Natural killer cell treated with Interleukin-12 subunit alpha and Interleukin-12 subunit beta and Interleukin-15 and Interleukin-18, amount 100 ng/mL, for 72 hours (primary cell): ENCODE measurements around the gene SRGAP3. TPM values are rescaled to one million over a fixed set of nuclear protein-coding genes. Genes with fewer than 3 reads are reported as not detected.

Experiments
- ATAC-seq, 2 donors: fragments of 150-1000 bp; cut with Tn5 transposase in 1 of 2; sonication (Bioruptor Pico), chemical (Tn5 transposase) in 1 of 2; 2 replicates each; pipeline ENCODE4 v1.10.0; 2021
- DNase-seq: peaks from one replicate; pipeline ENCODE4 v3.0.0; 2022; ENCODE audit warnings: low spot score
- H3K27ac Mint-ChIP-seq, 2 donors: 1 replicate in 1 of 2; 2 replicates in 1 of 2; pipeline ENCODE4 v1.8.0; 2022; ENCODE audit warnings: mixed read lengths in 2 of 2, mild to moderate bottlenecking in 1 of 2, moderate library complexity in 1 of 2
- H3K27me3 Mint-ChIP-seq, 2 donors: 1 replicate in 1 of 2; 2 replicates in 1 of 2; pipeline ENCODE4 v1.8.0; 2022; ENCODE audit warnings: mixed read lengths in 2 of 2
- H3K36me3 Mint-ChIP-seq: one replicate; pipeline ENCODE4 v1.8.0; 2022; ENCODE audit warnings: mixed read lengths
- H3K4me1 Mint-ChIP-seq, 2 donors: 1 replicate in 1 of 2; 2 replicates in 1 of 2; pipeline ENCODE4 v1.8.0; 2022; ENCODE audit warnings: low read depth in 2 of 2, mixed read lengths in 2 of 2, mild to moderate bottlenecking in 1 of 2
- H3K4me3 Mint-ChIP-seq: one replicate; pipeline ENCODE4 v1.8.0; 2022; ENCODE audit warnings: mixed read lengths
- H3K9me3 Mint-ChIP-seq: 2 replicates; pipeline ENCODE4 v1.8.0; 2022; ENCODE audit warnings: mixed read lengths
- total RNA-seq, 2 donors: library from RNA; stranded (reverse); gene quantifications; one replicate each; pipeline ENCODE4 v1.2.3, GENCODE V29; 2022

SRGAP3 gene
- total RNA-seq, 2 donors from 2014 or later = 0.33 to 1.6 TPM

DNA sequence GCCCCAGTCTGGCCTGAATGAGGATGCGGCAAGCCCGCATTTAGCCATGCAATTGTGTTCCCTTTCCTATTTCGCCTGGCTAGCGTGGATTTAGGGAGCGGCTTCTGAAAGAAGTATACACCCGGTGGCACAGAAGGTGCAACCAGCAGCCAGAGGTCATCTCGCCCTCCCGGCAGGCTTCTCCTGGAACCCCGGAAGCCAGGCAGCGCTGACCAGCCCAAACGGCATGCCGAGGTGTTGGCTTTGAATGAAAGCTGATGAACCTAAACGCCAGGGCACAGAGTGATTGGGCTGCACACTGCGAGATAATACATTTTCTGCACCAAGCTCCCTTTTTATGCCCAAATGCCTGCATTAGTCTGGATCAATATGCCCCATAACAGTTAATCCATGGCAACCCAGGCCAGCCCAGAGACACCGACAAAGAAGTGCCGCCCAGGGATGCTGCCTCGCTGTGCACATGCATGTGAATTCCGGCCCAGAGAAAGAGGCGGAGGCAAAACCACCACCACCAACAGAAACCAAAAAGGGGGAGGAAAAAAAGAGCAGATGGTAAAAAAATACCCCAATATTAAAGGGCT lies 1.4 kb downstream of the SRGAP3 start:
- no peak for ATAC-seq
- Mint-ChIP-seq H3K4me3 (peak overlapping the region; percentile 92), H3K27ac (no peak overlapping the region), H3K27me3 (peaks cover 5% of the 10 kb centered on the region in 2 donors), H3K4me1 (peaks cover 19 to 22% of the 10 kb centered on the region in 2 donors), H3K9me3 (no peaks in the 10 kb centered on the region), H3K36me3 (no peaks in the 10 kb centered on the region)
- no peak for DNase-seq

DNA sequence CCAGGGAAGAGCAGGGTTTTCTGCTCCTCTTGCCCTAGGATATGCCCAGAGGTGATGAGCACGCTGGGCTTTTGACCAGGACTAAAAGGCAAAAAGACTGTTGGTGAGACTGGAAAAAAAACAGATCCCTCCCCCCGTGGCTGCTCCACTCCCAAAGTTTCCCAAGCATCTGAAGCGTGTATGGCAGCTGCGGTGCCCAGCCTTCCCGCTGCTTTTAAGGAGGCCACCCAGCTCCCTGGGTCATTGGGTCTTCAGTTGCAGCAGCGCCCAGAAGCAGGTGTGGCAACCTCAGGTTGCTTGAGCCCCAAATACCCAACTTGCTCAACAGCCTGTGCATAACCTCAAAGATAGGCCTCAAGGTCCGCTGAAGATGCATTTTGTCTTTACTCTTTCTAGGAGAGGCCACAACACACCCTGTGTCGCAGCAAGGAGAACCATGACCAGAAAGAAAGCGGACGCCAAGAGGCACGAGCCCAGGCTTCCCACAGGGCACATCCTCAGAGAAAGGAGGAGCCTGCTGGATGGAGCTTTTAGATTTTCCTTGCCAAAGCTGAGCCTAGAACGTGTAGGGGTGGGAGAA lies 2.0 kb downstream of the SRGAP3 start:
- H3K27ac Mint-ChIP-seq = no peak overlapping the region
- H3K36me3 Mint-ChIP-seq = no peaks in the 10 kb centered on the region
- H3K9me3 Mint-ChIP-seq = no peaks in the 10 kb centered on the region
- peaks cover 19 to 22% of the 10 kb centered on the region in 2 donors for H3K4me1 Mint-ChIP-seq
- ATAC-seq (no peak), DNase-seq (no peak)
- peaks cover 0 to 5% of the 10 kb centered on the region in 2 donors for H3K27me3 Mint-ChIP-seq
- no peak overlapping the region for H3K4me3 Mint-ChIP-seq

DNA sequence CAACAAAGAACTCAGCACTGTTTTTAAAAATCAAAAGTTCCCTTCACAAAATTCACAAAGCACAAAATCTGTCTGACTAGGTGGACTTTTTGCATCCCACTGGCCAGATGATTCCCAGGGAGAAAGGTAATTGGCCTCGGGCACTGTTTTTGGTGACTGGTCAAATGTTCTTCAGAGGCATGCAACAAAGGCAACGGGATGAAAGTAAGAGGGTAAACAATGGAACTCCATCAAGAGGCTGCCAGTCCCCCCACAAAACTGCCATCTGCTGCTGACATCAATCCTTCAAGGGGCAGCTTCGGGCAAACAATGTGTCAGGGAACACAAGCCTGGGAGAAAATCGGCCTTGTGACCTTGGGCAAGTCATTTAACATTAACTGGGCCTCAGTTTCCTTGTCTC lies 3.3 kb downstream of the SRGAP3 start:
- H3K27ac Mint-ChIP-seq = no peak overlapping the region
- H3K4me1 Mint-ChIP-seq = peaks cover 19 to 22% of the 10 kb centered on the region in 2 donors
- H3K4me3 Mint-ChIP-seq = no peak overlapping the region
- H3K27me3 Mint-ChIP-seq = peaks cover 0 to 11% of the 10 kb centered on the region in 2 donors
- no peaks in the 10 kb centered on the region for H3K36me3 Mint-ChIP-seq
- ATAC-seq (no peak), DNase-seq (no peak)
- no peaks in the 10 kb centered on the region for H3K9me3 Mint-ChIP-seq

DNA sequence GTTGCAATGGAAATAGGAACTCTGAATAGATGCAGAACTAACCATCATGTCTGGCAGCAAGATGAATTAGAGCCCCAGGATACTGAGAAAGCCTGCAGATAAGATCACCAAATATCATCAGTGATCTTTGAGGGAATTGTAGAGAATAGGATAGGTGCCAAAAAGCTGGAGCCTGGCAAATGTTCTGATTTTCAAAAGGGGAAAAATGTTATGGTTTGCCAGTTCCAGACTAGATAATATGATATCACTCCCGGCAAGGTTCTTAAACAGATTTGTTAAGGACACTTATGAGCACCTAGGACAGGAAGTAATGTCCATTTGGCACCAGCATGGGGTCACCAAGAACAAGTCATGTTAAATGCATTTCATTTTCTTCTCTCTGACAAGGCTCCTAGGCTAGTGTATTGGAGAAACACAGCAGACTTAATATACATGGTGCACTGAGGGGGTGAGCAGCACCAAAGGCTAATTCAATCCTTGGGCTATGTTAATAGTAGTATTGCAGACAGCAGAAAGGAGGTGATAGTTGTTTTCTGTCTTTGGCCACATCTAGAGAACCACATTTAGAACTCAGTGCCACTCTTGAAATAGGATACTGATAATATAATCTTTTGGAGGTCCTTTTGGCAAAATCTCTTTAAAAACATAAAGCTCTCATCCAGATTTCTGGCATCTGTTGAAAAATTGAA lies 4.8 kb downstream of the SRGAP3 start:
- no peak for DNase-seq
- H3K9me3 Mint-ChIP-seq = no peaks in the 10 kb centered on the region
- ATAC-seq = no peak
- peaks cover 16 to 17% of the 10 kb centered on the region in 2 donors for H3K4me1 Mint-ChIP-seq
- H3K27me3 Mint-ChIP-seq = peaks cover 0 to 7% of the 10 kb centered on the region in 2 donors
- H3K4me3 Mint-ChIP-seq = no peak overlapping the region
- H3K27ac Mint-ChIP-seq = no peak overlapping the region
- H3K36me3 Mint-ChIP-seq = no peaks in the 10 kb centered on the region

DNA sequence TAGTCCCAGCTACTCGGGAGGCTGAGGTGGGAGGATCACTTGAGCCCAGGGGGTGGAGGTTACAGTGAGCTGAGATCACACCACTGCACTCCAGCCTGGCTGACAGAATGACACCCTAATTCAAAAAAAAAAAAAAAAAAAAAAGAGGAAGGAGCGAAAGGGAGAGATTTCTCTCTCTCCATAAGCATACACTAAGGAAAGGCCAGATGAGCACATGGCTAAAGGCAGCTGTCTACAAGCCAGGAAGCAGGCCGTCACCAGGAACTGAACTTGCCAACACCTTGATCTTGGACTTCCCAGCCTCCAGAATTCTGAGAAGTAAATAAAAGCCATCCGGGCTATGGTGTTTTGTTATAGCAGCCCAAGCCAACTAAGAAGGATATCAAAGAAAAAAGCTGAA lies 7.5 kb downstream of the SRGAP3 start:
- ATAC-seq (no peak), DNase-seq (no peak)
- no peak overlapping the region for H3K27ac Mint-ChIP-seq
- H3K27me3 Mint-ChIP-seq = peaks cover 0 to 12% of the 10 kb centered on the region in 2 donors
- H3K4me3 Mint-ChIP-seq = no peak overlapping the region
- no peaks in the 10 kb centered on the region for H3K36me3 Mint-ChIP-seq
- no peaks in the 10 kb centered on the region for H3K4me1 Mint-ChIP-seq
- no peaks in the 10 kb centered on the region for H3K9me3 Mint-ChIP-seq

DNA sequence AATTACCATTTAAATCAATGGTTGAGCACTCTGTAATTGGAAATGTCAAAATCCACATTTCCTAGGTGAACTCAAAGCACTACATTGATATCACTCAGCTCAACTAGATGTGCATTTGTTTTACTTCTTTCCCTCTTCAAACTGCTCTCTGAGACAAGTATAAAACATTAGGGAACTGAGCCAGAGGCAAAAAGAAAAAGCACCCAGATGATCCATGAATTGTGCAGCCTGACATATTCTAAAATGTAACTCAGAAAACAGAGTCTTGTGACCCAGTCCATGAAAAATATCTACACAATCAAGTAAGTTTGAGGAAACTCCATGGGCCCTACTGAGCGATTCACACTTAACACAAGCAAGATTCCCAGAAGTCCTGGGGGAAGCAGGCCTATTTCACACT lies 9.8 kb downstream of the SRGAP3 start:
- H3K27ac Mint-ChIP-seq = no peak overlapping the region
- peaks cover 2 to 12% of the 10 kb centered on the region in 2 donors for H3K27me3 Mint-ChIP-seq
- DNase-seq (no peak), ATAC-seq (no peak)
- H3K9me3 Mint-ChIP-seq = no peaks in the 10 kb centered on the region
- no peaks in the 10 kb centered on the region for H3K4me1 Mint-ChIP-seq
- no peak overlapping the region for H3K4me3 Mint-ChIP-seq
- H3K36me3 Mint-ChIP-seq = no peaks in the 10 kb centered on the region

DNA sequence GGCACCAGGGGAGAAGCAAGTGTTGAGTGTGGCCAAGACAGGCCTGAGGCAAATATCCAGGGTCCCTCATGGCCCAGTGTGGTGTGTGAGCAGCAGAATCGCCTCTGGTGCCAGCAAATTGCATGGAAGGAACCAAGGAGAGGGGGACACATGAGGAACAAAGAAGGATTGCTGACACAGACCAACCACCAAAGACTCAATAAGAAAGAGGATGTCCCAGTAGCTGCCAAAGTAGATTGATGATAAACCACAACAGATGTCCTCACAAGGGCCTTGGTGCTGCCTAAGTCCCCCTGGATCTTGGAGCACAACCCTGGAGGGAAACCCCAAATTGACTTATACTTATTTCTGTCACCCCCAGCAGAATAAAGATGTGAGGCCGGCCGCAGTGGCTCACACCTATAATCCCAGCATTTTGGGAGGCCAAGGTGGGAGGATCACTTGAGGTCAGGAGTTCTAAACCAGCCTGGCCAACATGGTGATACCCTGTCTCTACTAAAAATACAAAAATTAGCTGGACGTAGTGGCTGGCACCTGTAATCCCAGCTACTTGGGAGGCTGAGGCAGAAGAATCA lies 10.6 kb downstream of the SRGAP3 start:
- no peaks in the 10 kb centered on the region for H3K4me1 Mint-ChIP-seq
- H3K9me3 Mint-ChIP-seq = no peaks in the 10 kb centered on the region
- H3K4me3 Mint-ChIP-seq = no peak overlapping the region
- no peak for ATAC-seq
- H3K27me3 Mint-ChIP-seq = peaks cover 4 to 14% of the 10 kb centered on the region in 2 donors
- DNase-seq = no peak
- no peaks in the 10 kb centered on the region for H3K36me3 Mint-ChIP-seq
- H3K27ac Mint-ChIP-seq = no peak overlapping the region

DNA sequence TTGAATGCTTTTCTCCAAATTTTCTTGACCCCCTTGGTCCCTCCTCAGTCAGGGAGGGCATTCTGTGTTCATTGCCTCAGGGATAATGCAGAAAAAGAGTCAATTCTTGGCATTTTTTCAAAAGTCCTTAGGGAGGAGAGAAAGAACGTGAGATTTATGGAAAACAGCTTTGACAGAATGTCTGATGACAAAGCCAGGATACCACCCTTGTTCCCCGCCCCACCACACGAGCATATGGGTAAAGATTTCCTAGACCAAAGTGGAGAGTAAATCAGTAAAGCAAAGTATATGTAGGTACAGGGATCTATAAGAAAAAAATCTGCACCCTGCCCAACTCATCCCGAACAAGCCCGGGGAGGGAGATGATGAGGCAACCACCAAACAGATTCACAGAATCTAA lies 11.2 kb downstream of the SRGAP3 start:
- no peaks in the 10 kb centered on the region for H3K9me3 Mint-ChIP-seq
- peaks cover 6 to 19% of the 10 kb centered on the region in 2 donors for H3K27me3 Mint-ChIP-seq
- H3K4me1 Mint-ChIP-seq = no peaks in the 10 kb centered on the region
- DNase-seq (no peak), ATAC-seq (no peak)
- H3K4me3 Mint-ChIP-seq = no peak overlapping the region
- H3K27ac Mint-ChIP-seq = no peak overlapping the region
- no peaks in the 10 kb centered on the region for H3K36me3 Mint-ChIP-seq

DNA sequence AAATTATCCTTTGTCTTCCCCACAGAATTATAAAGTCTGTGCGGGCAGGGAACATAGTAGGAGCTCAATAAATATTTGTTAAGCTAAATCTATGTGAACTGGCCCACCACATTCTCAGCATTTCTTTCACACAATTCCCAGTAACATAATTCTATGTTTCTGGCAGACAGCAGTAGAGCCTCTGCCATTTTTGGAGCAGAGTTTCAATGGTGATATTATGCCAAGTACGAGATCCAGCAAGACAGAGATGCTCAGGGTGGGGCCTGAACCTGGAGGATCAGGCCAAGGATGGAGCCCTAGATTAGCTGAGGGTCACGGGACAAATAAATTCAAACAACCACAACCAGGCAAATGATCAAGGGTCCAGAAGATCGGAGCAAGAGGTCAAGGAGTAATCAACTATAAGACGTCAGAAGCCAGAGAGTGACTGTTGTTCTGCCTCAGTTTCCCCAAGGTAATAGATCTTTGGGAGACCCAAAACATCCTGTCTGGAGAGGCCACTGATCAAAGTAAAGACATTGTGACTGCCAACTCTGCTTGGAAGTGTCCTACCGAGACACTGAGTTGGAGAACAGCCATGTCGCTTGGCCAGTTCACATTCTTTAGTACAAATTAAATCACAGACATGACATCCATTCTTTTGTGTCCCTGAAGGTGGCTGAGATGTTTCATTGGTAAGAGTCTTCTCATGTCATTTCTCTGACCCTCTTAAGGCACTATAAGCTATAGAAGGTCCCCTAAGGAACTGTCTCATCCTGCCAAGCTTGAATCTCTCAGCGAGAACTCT lies 15.4 kb downstream of the SRGAP3 start:
- ATAC-seq = no peak
- no peak for DNase-seq
- no peak overlapping the region for H3K27ac Mint-ChIP-seq
- no peaks in the 10 kb centered on the region for H3K4me1 Mint-ChIP-seq
- H3K27me3 Mint-ChIP-seq = peaks cover 9 to 24% of the 10 kb centered on the region in 2 donors
- H3K9me3 Mint-ChIP-seq = no peaks in the 10 kb centered on the region
- H3K4me3 Mint-ChIP-seq = no peak overlapping the region
- no peaks in the 10 kb centered on the region for H3K36me3 Mint-ChIP-seq

DNA sequence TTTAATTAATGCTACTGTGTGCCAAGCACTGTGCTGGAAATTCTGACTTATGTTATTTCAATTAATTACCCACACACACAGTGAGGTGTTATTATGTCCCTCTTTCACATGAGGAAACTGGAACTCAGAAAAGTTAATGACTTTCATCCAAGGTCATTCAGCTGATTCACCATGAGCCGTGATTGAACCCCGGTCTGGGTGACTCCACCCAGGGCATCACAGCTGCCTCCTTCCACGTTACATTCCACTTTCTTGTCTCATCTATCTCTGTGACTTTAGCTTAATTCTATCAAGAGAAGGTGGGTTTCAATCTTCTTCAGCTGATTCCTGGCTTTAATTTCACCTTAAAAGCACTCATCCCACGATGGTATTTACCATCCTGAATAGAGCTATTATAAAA lies 16.3 kb downstream of the SRGAP3 start:
- H3K27ac Mint-ChIP-seq = no peak overlapping the region
- peaks cover 0 to 2% of the 10 kb centered on the region in 2 donors for H3K4me1 Mint-ChIP-seq
- H3K27me3 Mint-ChIP-seq = peaks cover 9 to 24% of the 10 kb centered on the region in 2 donors
- H3K4me3 Mint-ChIP-seq = no peak overlapping the region
- no peak for ATAC-seq
- no peaks in the 10 kb centered on the region for H3K9me3 Mint-ChIP-seq
- no peak for DNase-seq
- H3K36me3 Mint-ChIP-seq = no peaks in the 10 kb centered on the region

DNA sequence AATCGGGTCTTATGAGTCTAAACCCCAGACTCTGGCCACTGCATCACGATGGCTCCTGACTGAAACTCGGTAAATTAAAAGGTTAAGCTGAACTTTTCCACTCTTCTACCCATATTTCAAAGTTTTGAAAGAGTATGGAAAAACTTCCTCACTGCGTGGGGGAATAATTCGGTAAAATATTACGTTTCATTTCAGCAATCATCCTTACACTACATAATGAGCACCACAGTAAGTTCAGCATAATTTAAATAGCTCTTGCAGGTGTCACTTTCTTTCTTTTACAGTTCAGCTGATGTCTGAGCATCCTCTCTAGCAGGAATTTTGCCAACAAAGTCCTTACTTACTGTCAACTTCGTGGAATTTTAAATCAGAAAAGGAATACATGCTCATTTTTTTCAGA lies 17.5 kb downstream of the SRGAP3 start:
- no peaks in the 10 kb centered on the region for H3K36me3 Mint-ChIP-seq
- H3K27ac Mint-ChIP-seq = no peak overlapping the region

DNA sequence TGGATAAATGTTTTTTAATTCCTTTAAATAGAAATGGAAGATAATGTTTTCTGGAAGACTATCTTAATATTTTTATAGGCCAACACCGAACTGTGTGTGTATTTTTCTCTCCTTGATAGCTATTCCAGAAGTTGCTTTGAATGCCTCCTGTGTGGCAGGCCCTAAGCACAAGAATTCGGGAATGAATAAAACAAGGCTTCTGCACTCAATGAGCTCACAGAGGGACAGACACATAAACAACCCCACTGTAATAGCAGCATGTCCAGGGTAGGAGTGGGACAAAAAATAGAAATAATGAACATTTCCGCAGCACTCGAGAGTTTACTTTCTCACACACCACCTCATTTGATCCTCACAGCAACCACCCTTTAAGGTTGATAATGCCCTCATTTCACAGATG lies 18.0 kb downstream of the SRGAP3 start:
- Mint-ChIP-seq H3K27me3 (peaks cover 9 to 27% of the 10 kb centered on the region in 2 donors), H3K9me3 (no peaks in the 10 kb centered on the region), H3K4me1 (peaks cover 4 to 7% of the 10 kb centered on the region in 2 donors), H3K4me3 (no peak overlapping the region), H3K27ac (no peak overlapping the region), H3K36me3 (no peaks in the 10 kb centered on the region)
- ATAC-seq = no peak
- no peak for DNase-seq

More for the DNA sequence above, 17.5 kb downstream of the SRGAP3 start:
- Mint-ChIP-seq H3K4me1 (peaks cover 4 to 7% of the 10 kb centered on the region in 2 donors), H3K4me3 (no peak overlapping the region), H3K27me3 (peaks cover 9 to 26% of the 10 kb centered on the region in 2 donors), H3K9me3 (no peaks in the 10 kb centered on the region)
- no peak for ATAC-seq
- no peak for DNase-seq

DNA sequence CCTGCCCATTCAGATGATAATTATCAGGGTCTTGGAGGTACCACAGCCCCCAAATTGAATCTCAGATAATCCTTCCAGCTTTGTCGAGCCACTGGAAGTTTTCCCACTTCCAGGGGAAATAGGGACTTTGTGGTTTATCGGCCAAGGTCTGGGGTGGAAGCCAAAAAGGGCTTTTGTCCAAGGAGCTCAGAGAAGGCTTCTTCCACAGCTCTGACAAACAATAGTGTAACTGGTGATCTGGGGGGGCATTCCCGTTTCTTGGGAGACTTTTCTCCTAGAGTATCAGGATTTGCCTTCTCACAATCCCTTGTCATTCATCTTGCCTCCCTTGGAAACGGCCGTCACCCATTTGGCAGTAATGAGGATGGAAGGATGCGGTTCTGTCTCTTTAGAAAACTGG lies 18.4 kb downstream of the SRGAP3 start:
- Mint-ChIP-seq H3K27ac (no peak overlapping the region), H3K9me3 (no peaks in the 10 kb centered on the region), H3K4me1 (peaks cover 4 to 7% of the 10 kb centered on the region in 2 donors), H3K27me3 (peaks cover 9 to 27% of the 10 kb centered on the region in 2 donors), H3K4me3 (no peak overlapping the region), H3K36me3 (no peaks in the 10 kb centered on the region)
- DNase-seq = no peak
- ATAC-seq = no peak
